Femur (tissue), 1 donor: ENCODE data around the gene HIVEP2.
"Not testable (repeated sequence)": the region's sequence is repeated elsewhere in the genome, so short reads cannot be mapped to it uniquely, and the experiment has no call there.

Source experiments
- DNase-seq: peaks from one replicate; pipeline ENCODE4 v3.0.0-alpha.2; 2017

The HIVEP2 gene

GRCh38 chr6:142945049-142945445 lies at the start of gene HIVEP2:
HIVEP2 (minus strand) TSS chr6:142945176; CDS start chr6:142774738, 170,438 bp downstream.
- peak; percentile 89 for DNase-seq

- DNase-seq: no peak
Measured at GRCh38 chr6:142993977-142994376, 49.0 kb upstream of the HIVEP2 start.

GRCh38 chr6:142987490-142987889 lies 42.5 kb upstream of the HIVEP2 start:
- DNase-seq: no peak

- DNase-seq: no peak
Measured at GRCh38 chr6:142985281-142985680, 40.3 kb upstream of the HIVEP2 start.

- DNase-seq: no peak
Measured at GRCh38 chr6:142984386-142984785, 39.4 kb upstream of the HIVEP2 start.

GRCh38 chr6:142975365-142975764 lies 30.4 kb upstream of the HIVEP2 start:
- no peak for DNase-seq

GRCh38 chr6:142970941-142971340 lies 26.0 kb upstream of the HIVEP2 start:
- not testable (repeated sequence) for DNase-seq

- DNase-seq: no peak
Measured at GRCh38 chr6:142968601-142969000, 23.6 kb upstream of the HIVEP2 start.

- DNase-seq: no peak
Measured at GRCh38 chr6:142966294-142966693, 21.3 kb upstream of the HIVEP2 start.

GRCh38 chr6:142965164-142965563 lies 20.2 kb upstream of the HIVEP2 start:
- no peak for DNase-seq

- DNase-seq: no peak
Measured at GRCh38 chr6:142960098-142960497, 15.1 kb upstream of the HIVEP2 start.

GRCh38 chr6:142958343-142958742 lies 13.4 kb upstream of the HIVEP2 start:
- no peak for DNase-seq

GRCh38 chr6:142956726-142957125 lies 11.8 kb upstream of the HIVEP2 start:
- DNase-seq: no peak

- DNase-seq: no peak
Measured at GRCh38 chr6:142954844-142955243, 9.9 kb upstream of the HIVEP2 start.

GRCh38 chr6:142953373-142954273 lies 8.6 kb upstream of the HIVEP2 start:
- DNase-seq: no peak

- no peak for DNase-seq
Measured at GRCh38 chr6:142952614-142953013, 7.6 kb upstream of the HIVEP2 start.

- DNase-seq: no peak
Measured at GRCh38 chr6:142950291-142950690, 5.3 kb upstream of the HIVEP2 start.

- DNase-seq: no peak
Measured at GRCh38 chr6:142947714-142948480, 2.9 kb upstream of the HIVEP2 start.

- peak; percentile 86 for DNase-seq
Measured at GRCh38 chr6:142946924-142947713, 2.1 kb upstream of the HIVEP2 start.

- peak; percentile 98 for DNase-seq
Measured at GRCh38 chr6:142946181-142946923, 1.4 kb upstream of the HIVEP2 start.

- DNase-seq: no peak
Measured at GRCh38 chr6:142945446-142946180, 637 bp upstream of the HIVEP2 start.
